Hepatocyte (in vitro differentiated cells): ENCODE results near the gene LGR4.

ENCODE experiments used
- CTCF ChIP-seq: fragments of 200-600 bp; sonication (generic); IDR thresholded peaks from 2 replicates; pipeline ENCODE4 v1.5.1; 2016; ENCODE audit warnings: antibody characterized with exemption, mild to moderate bottlenecking; ENCODE audit not compliant: poor library complexity
- EZH2 ChIP-seq: fragments of 200-600 bp; sonication (generic); IDR thresholded peaks from 2 replicates; pipeline ENCODE4 v1.6.1; 2016; ENCODE audit warnings: antibody characterized with exemption, mild to moderate bottlenecking, borderline replicate concordance
- EZH2phosphoT487 ChIP-seq: fragments of 200-600 bp; sonication (generic); IDR thresholded peaks from one replicate; pipeline ENCODE4 v1.6.1; 2018; ENCODE audit warnings: antibody characterized with exemption, mild to moderate bottlenecking, low read depth, moderate library complexity; ENCODE audit not compliant: unreplicated experiment, severe bottlenecking

- TF ChIP-seq CTCF (no peak), EZH2phosphoT487 (no peak), EZH2 (no peak)
Observed at GRCh38 chr11:27387362-27387761, 85.2 kb downstream of the LGR4 start.
